Measurements from ENCODE around the gene NUMA1.

NUMA1 gene

GRCh38 chr11:71999798-72000197 lies 80.5 kb downstream of the NUMA1 start:
- no peaks in the 10 kb centered on the region for H3K9me3 ChIP-seq (ENCODE audit: low read depth, low read length)
- DNase-seq (ENCODE audit: low read depth, low spot score) = no peak
- H3K27ac ChIP-seq = no peak overlapping the region
- TF ChIP-seq EZH2 (IDR thresholded peaks at IDR 0.05) = no peak
- no peak for TF ChIP-seq POLR2AphosphoS5 (IDR thresholded peaks at IDR 0.05; ENCODE audit: borderline replicate concordance, low read depth, low read length)
- no peak for TF ChIP-seq FOXP2 (optimal IDR thresholded peaks at IDR 0.05; ENCODE audit: control extremely low read depth, extremely low read length, insufficient read depth)
- no peak overlapping the region for H3K9ac ChIP-seq (ENCODE audit: insufficient read length)
- H3K36me3 ChIP-seq (ENCODE audit: insufficient read depth, low read length) = peaks cover 26% of the 10 kb centered on the region
- no peak overlapping the region for H3K4me3 ChIP-seq

GRCh38 chr11:71999362-71999761 lies 81.0 kb downstream of the NUMA1 start:
- DNase-seq (ENCODE audit: low read depth, low spot score) = no peak
- no peak overlapping the region for H3K4me3 ChIP-seq
- no peak overlapping the region for H3K27ac ChIP-seq
- H3K36me3 ChIP-seq (ENCODE audit: insufficient read depth, low read length) = peaks cover 22% of the 10 kb centered on the region
- no peak overlapping the region for H3K9ac ChIP-seq (ENCODE audit: insufficient read length)
- TF ChIP-seq FOXP2 (optimal IDR thresholded peaks at IDR 0.05; ENCODE audit: control extremely low read depth, extremely low read length, insufficient read depth) = no peak
- H3K9me3 ChIP-seq (ENCODE audit: low read depth, low read length) = no peaks in the 10 kb centered on the region

GRCh38 chr11:71998649-71999310 lies 81.6 kb downstream of the NUMA1 start, which contains the start of gene IL18BP:
Gene IL18BP, plus strand, starts transcription at chr11:71998909. Its CDS starts 1,076 bp downstream, at chr11:71999985.
- Histone ChIP-seq H3K4me3 (no peak within 1 kb of the TSS), H3K27ac (no peak within 1 kb of the TSS), H3K9me3 (ENCODE audit: low read depth, low read length) (no peaks in the 10 kb centered on the region), H3K9ac (ENCODE audit: insufficient read length) (no peak within 1 kb of the TSS), H3K36me3 (ENCODE audit: insufficient read depth, low read length) (peaks cover 16% of the 10 kb centered on the region; the same call in 1 of the 2 replicates)
- TF ChIP-seq FOXP2 (optimal IDR thresholded peaks at IDR 0.05; ENCODE audit: control extremely low read depth, extremely low read length, insufficient read depth) = no peak
- TF ChIP-seq EZH2 (IDR thresholded peaks at IDR 0.05) = no peak
- no peak for TF ChIP-seq POLR2AphosphoS5 (IDR thresholded peaks at IDR 0.05; ENCODE audit: borderline replicate concordance, low read depth, low read length)
- no peak for DNase-seq (ENCODE audit: low read depth, low spot score)

GRCh38 chr11:71998061-71998460 lies 82.3 kb downstream of the NUMA1 start:
- Histone ChIP-seq H3K27ac (no peak overlapping the region), H3K4me3 (no peak overlapping the region), H3K9ac (ENCODE audit: insufficient read length) (no peak overlapping the region), H3K9me3 (ENCODE audit: low read depth, low read length) (no peaks in the 10 kb centered on the region), H3K36me3 (ENCODE audit: insufficient read depth, low read length) (peaks cover 9% of the 10 kb centered on the region; the same call in 1 of the 2 replicates)
- DNase-seq (ENCODE audit: low read depth, low spot score) = no peak
- TF ChIP-seq FOXP2 (optimal IDR thresholded peaks at IDR 0.05; ENCODE audit: control extremely low read depth, extremely low read length, insufficient read depth) (no peak), EZH2 (IDR thresholded peaks at IDR 0.05) (no peak), POLR2AphosphoS5 (IDR thresholded peaks at IDR 0.05; ENCODE audit: borderline replicate concordance, low read depth, low read length) (no peak)

- TF ChIP-seq EZH2 (IDR thresholded peaks at IDR 0.05) (no peak), FOXP2 (optimal IDR thresholded peaks at IDR 0.05; ENCODE audit: control extremely low read depth, extremely low read length, insufficient read depth) (no peak), POLR2AphosphoS5 (IDR thresholded peaks at IDR 0.05; ENCODE audit: borderline replicate concordance, low read depth, low read length) (no peak)
- no peaks in the 10 kb centered on the region for H3K9me3 ChIP-seq (ENCODE audit: low read depth, low read length)
- H3K36me3 ChIP-seq (ENCODE audit: insufficient read depth, low read length) = peaks cover 4% of the 10 kb centered on the region; the same call in 1 of the 2 replicates
- H3K9ac ChIP-seq (ENCODE audit: insufficient read length) = no peak overlapping the region
- no peak overlapping the region for H3K27ac ChIP-seq
- H3K4me3 ChIP-seq = no peak overlapping the region
- DNase-seq (ENCODE audit: low read depth, low spot score) = no peak
Observed at GRCh38 chr11:71997594-71997993, 82.7 kb downstream of the NUMA1 start.

GRCh38 chr11:71996946-71997345 lies 83.4 kb downstream of the NUMA1 start:
- Histone ChIP-seq H3K4me3 (no peak overlapping the region), H3K9ac (ENCODE audit: insufficient read length) (no peak overlapping the region), H3K27ac (no peak overlapping the region), H3K9me3 (ENCODE audit: low read depth, low read length) (no peaks in the 10 kb centered on the region), H3K36me3 (ENCODE audit: insufficient read depth, low read length) (peaks cover 3% of the 10 kb centered on the region; the same call in 1 of the 2 replicates)
- DNase-seq (ENCODE audit: low read depth, low spot score) = no peak
- TF ChIP-seq FOXP2 (optimal IDR thresholded peaks at IDR 0.05; ENCODE audit: control extremely low read depth, extremely low read length, insufficient read depth) = no peak
- TF ChIP-seq EZH2 (IDR thresholded peaks at IDR 0.05) = no peak
- TF ChIP-seq POLR2AphosphoS5 (IDR thresholded peaks at IDR 0.05; ENCODE audit: borderline replicate concordance, low read depth, low read length) = no peak

GRCh38 chr11:71996517-71996916 lies 83.8 kb downstream of the NUMA1 start:
- TF ChIP-seq EZH2 (IDR thresholded peaks at IDR 0.05) (no peak), FOXP2 (optimal IDR thresholded peaks at IDR 0.05; ENCODE audit: control extremely low read depth, extremely low read length, insufficient read depth) (no peak), POLR2AphosphoS5 (IDR thresholded peaks at IDR 0.05; ENCODE audit: borderline replicate concordance, low read depth, low read length) (no peak)
- DNase-seq (ENCODE audit: low read depth, low spot score) = no peak

GRCh38 chr11:71995726-71996291 lies 84.5 kb downstream of the NUMA1 start:
- no peak for TF ChIP-seq FOXP2 (optimal IDR thresholded peaks at IDR 0.05; ENCODE audit: control extremely low read depth, extremely low read length, insufficient read depth)
- Histone ChIP-seq H3K27ac (no peak overlapping the region), H3K36me3 (ENCODE audit: insufficient read depth, low read length) (peaks cover under 1% of the 10 kb centered on the region; the same call in 1 of the 2 replicates), H3K9me3 (ENCODE audit: low read depth, low read length) (no peaks in the 10 kb centered on the region), H3K4me3 (no peak overlapping the region), H3K9ac (ENCODE audit: insufficient read length) (no peak overlapping the region)
- DNase-seq (ENCODE audit: low read depth, low spot score) = no peak

More at GRCh38 chr11:71996517-71996916, 83.8 kb downstream of the NUMA1 start:
- no peak overlapping the region for H3K9ac ChIP-seq (ENCODE audit: insufficient read length)
- H3K27ac ChIP-seq = no peak overlapping the region
- H3K36me3 ChIP-seq (ENCODE audit: insufficient read depth, low read length) = 0 out of 2 replicates have a peak, but pooled peaks cover under 1% of the 10 kb centered on the region
- no peak overlapping the region for H3K4me3 ChIP-seq
- no peaks in the 10 kb centered on the region for H3K9me3 ChIP-seq (ENCODE audit: low read depth, low read length)

Measured in SK-N-MC (cell line).